Measurements from ENCODE around the gene TGM2. TPM values are rescaled to one million over a fixed set of nuclear protein-coding genes. Genes with fewer than 3 reads are reported as not detected.

TGM2 gene
- polyA plus RNA-seq, 1 donor from 2014 or later, result not detected

GRCh38 chr20:38201356-38201755, 36.3 kb upstream of the TGM2 start:
- no peak for TF ChIP-seq EP300 (conservative IDR thresholded peaks at IDR 0.05; ENCODE audit: poor library complexity, severe bottlenecking)
- no peak for TF ChIP-seq TAF1 (IDR thresholded peaks at IDR 0.05; ENCODE audit: low read depth)
- TF ChIP-seq EZH2 (IDR thresholded peaks at IDR 0.05; ENCODE audit: borderline replicate concordance, insufficient read depth, low read length, poor library complexity, severe bottlenecking), result no peak
- TF ChIP-seq POLR2AphosphoS5 (IDR thresholded peaks at IDR 0.05), result no peak
- TF ChIP-seq MXI1 (conservative IDR thresholded peaks at IDR 0.05; ENCODE audit: poor library complexity, severe bottlenecking), result no peak
- TF ChIP-seq CTCF (IDR thresholded peaks at IDR 0.05; ENCODE audit: poor library complexity, severe bottlenecking), result no peak
- Histone ChIP-seq H4K20me1 (ENCODE audit: insufficient read depth) (no peaks in the 10 kb centered on the region), H3K9ac (ENCODE audit: low read length) (no peak overlapping the region), H3K9me3 (ENCODE audit: low read length) (no peaks in the 10 kb centered on the region), H3K79me2 (replicated peaks; ENCODE audit: insufficient read depth, low read length) (no peaks in the 10 kb centered on the region), H3K4me3 (ENCODE audit: low read length) (no peak overlapping the region), H2AFZ (ENCODE audit: low read depth, low read length) (no peak overlapping the region), H3K27ac (ENCODE audit: low read length) (no peak overlapping the region), H3K36me3 (ENCODE audit: insufficient read depth, low read length) (no peaks in the 10 kb centered on the region), H3K9me2 (ENCODE audit: insufficient read depth, low read length) (no peaks in the 10 kb centered on the region), H3K4me2 (ENCODE audit: low read length) (no peak overlapping the region), H3F3A (ENCODE audit: insufficient read depth, low read length, poor library complexity, severe bottlenecking) (no peaks in the 10 kb centered on the region), H3K27me3 (ENCODE audit: insufficient read depth, low read depth, low read length) (no peaks in the 10 kb centered on the region)

GRCh38 chr20:38200646-38201045, 35.6 kb upstream of the TGM2 start:
- Histone ChIP-seq H3K27me3 (ENCODE audit: insufficient read depth, low read depth, low read length) (no peaks in the 10 kb centered on the region), H4K20me1 (ENCODE audit: insufficient read depth) (no peaks in the 10 kb centered on the region), H3K79me2 (replicated peaks; ENCODE audit: insufficient read depth, low read length) (no peaks in the 10 kb centered on the region), H3K9me2 (ENCODE audit: insufficient read depth, low read length) (no peaks in the 10 kb centered on the region), H3K27ac (ENCODE audit: low read length) (no peak overlapping the region), H2AFZ (ENCODE audit: low read depth, low read length) (no peak overlapping the region), H3K4me2 (ENCODE audit: low read length) (no peak overlapping the region), H3K4me3 (ENCODE audit: low read length) (no peak overlapping the region), H3K9me3 (ENCODE audit: low read length) (no peaks in the 10 kb centered on the region), H3F3A (ENCODE audit: insufficient read depth, low read length, poor library complexity, severe bottlenecking) (no peaks in the 10 kb centered on the region), H3K36me3 (ENCODE audit: insufficient read depth, low read length) (no peaks in the 10 kb centered on the region), H3K9ac (ENCODE audit: low read length) (no peak overlapping the region)
- no peak for TF ChIP-seq MXI1 (conservative IDR thresholded peaks at IDR 0.05; ENCODE audit: poor library complexity, severe bottlenecking)
- TF ChIP-seq RAD21 (conservative IDR thresholded peaks at IDR 0.05), result no peak
- TF ChIP-seq POLR2AphosphoS5 (IDR thresholded peaks at IDR 0.05), result no peak
- TF ChIP-seq EP300 (conservative IDR thresholded peaks at IDR 0.05; ENCODE audit: poor library complexity, severe bottlenecking), result no peak
- TF ChIP-seq SMC3 (conservative IDR thresholded peaks at IDR 0.05; ENCODE audit: poor library complexity), result no peak
- TF ChIP-seq REST (IDR thresholded peaks at IDR 0.05; ENCODE audit: borderline replicate concordance), result no peak
- TF ChIP-seq EZH2 (IDR thresholded peaks at IDR 0.05; ENCODE audit: borderline replicate concordance, insufficient read depth, low read length, poor library complexity, severe bottlenecking), result no peak

Measured in neural cell (in vitro differentiated cells).